Peyer's patch (tissue), 4 donors: Measurements from ENCODE around the gene GRIP1.

Source experiments
- POLR2A ChIP-seq, 2 donors: fragments of 450-650 bp; IDR thresholded peaks; one replicate each; pipeline ENCODE4 v1.5.1; 2017; ENCODE audit warnings: antibody characterized with exemption in 2 of 2, mild to moderate bottlenecking in 2 of 2, moderate library complexity in 2 of 2
- TF ChIP-seq, protein P1 (sequence below), 6 experiments: fragments of 450-650 bp in 4 of 6; fragments of 200-600 bp in 2 of 6; sonication (generic) in 1 of 6; IDR thresholded peaks; one replicate each; pipeline ENCODE4 v1.5.1; 2017 to 2019; ENCODE audit warnings: antibody characterized with exemption in 6 of 6, mild to moderate bottlenecking in 3 of 6, moderate library complexity in 1 of 6

- TF ChIP-seq, protein P1, sequence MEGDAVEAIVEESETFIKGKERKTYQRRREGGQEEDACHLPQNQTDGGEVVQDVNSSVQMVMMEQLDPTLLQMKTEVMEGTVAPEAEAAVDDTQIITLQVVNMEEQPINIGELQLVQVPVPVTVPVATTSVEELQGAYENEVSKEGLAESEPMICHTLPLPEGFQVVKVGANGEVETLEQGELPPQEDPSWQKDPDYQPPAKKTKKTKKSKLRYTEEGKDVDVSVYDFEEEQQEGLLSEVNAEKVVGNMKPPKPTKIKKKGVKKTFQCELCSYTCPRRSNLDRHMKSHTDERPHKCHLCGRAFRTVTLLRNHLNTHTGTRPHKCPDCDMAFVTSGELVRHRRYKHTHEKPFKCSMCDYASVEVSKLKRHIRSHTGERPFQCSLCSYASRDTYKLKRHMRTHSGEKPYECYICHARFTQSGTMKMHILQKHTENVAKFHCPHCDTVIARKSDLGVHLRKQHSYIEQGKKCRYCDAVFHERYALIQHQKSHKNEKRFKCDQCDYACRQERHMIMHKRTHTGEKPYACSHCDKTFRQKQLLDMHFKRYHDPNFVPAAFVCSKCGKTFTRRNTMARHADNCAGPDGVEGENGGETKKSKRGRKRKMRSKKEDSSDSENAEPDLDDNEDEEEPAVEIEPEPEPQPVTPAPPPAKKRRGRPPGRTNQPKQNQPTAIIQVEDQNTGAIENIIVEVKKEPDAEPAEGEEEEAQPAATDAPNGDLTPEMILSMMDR (IDR thresholded peaks at IDR 0.05), result no peak
- no peak for TF ChIP-seq POLR2A (IDR thresholded peaks at IDR 0.05)
Observed at GRCh38 chr12:66603461-66603860, 75.4 kb downstream of the GRIP1 start.
